Measurements from ENCODE around the gene TMPRSS11B. TPM values are rescaled to one million over a fixed set of nuclear protein-coding genes. Genes with fewer than 3 reads are reported as not detected.

The TMPRSS11B gene
- total RNA-seq, 4 donors from 2014 or later: 60.0 to 365 (median 290) TPM

DNA sequence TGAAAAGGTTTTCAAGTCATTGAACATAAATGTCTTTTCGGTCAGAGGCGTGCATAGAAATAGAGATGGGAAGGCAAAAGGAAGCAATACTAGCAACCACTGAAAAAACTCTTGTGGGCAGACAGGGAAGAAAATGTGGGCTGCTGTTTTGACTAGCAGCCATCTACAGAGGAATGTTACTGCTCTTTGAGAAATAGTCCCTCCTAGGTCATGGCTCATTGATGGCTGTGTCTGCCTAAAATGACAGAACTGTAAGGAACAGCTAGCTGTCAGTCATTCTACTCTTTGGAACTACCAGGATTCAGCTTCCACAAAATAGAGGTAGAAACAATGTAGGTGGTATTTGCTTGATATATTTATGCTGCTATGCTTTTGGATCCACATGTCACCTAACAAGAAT is 26.9 kb upstream of the TMPRSS11B start:
- DNase-seq: no peak
- intact Hi-C loops (cut with DNase I): no loop called here
- no peak overlapping the region for H3K4me3 ChIP-seq
- no peak overlapping the region for H3K27ac ChIP-seq
- WGBS, 2 donors: 59 to 69% methylated on average over 2 of the region's 2 CpGs
- H3K36me3 ChIP-seq: no peaks in the 10 kb centered on the region
- H3K4me1 ChIP-seq: peaks cover 0 to 10% (median 0%) of the 10 kb centered on the region in 3 donors
- H3K9me3 ChIP-seq: no peaks in the 10 kb centered on the region
- H3K27me3 ChIP-seq: peaks cover 0 to 4% (median 0%) of the 10 kb centered on the region in 4 donors
- TF ChIP-seq POLR2A (IDR thresholded peaks at IDR 0.05): no peak
- TF ChIP-seq, protein P1, sequence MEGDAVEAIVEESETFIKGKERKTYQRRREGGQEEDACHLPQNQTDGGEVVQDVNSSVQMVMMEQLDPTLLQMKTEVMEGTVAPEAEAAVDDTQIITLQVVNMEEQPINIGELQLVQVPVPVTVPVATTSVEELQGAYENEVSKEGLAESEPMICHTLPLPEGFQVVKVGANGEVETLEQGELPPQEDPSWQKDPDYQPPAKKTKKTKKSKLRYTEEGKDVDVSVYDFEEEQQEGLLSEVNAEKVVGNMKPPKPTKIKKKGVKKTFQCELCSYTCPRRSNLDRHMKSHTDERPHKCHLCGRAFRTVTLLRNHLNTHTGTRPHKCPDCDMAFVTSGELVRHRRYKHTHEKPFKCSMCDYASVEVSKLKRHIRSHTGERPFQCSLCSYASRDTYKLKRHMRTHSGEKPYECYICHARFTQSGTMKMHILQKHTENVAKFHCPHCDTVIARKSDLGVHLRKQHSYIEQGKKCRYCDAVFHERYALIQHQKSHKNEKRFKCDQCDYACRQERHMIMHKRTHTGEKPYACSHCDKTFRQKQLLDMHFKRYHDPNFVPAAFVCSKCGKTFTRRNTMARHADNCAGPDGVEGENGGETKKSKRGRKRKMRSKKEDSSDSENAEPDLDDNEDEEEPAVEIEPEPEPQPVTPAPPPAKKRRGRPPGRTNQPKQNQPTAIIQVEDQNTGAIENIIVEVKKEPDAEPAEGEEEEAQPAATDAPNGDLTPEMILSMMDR (IDR thresholded peaks at IDR 0.05): no peak

- H3K27me3 ChIP-seq: peaks cover 0 to 4% (median 0%) of the 10 kb centered on the region in 4 donors
- H3K36me3 ChIP-seq: no peaks in the 10 kb centered on the region
- intact Hi-C loops (cut with DNase I): no loop called here
- H3K27ac ChIP-seq: no peak overlapping the region
- no peaks in the 10 kb centered on the region for H3K9me3 ChIP-seq
- 25 to 41% methylated on average over 11 of the region's 11 CpGs for WGBS, 2 donors
- H3K4me1 ChIP-seq: peaks cover 0 to 10% (median 0%) of the 10 kb centered on the region in 3 donors
- TF ChIP-seq, protein P1 (IDR thresholded peaks at IDR 0.05): peak; percentile 45 to 84 (median 77)
- TF ChIP-seq POLR2A (IDR thresholded peaks at IDR 0.05): no peak
- no peak for DNase-seq
- no peak overlapping the region for H3K4me3 ChIP-seq
Measured at GRCh38 chr4:68271851-68272357, 26.4 kb upstream of the TMPRSS11B start.

- no peak for DNase-seq
- H3K27me3 ChIP-seq: no peaks in the 10 kb centered on the region
- WGBS, 2 donors: 63 to 80% methylated on average over 2 of the region's 2 CpGs
Measured at GRCh38 chr4:68267433-68267944, 22.0 kb upstream of the TMPRSS11B start.

GRCh38 chr4:68264875-68265565 is 19.5 kb upstream of the TMPRSS11B start:
- H3K4me3 ChIP-seq: no peak overlapping the region
- no peaks in the 10 kb centered on the region for H3K4me1 ChIP-seq
- H3K36me3 ChIP-seq: no peaks in the 10 kb centered on the region
- intact Hi-C loops (cut with DNase I): no loop called here
- H3K9me3 ChIP-seq: no peaks in the 10 kb centered on the region
- TF ChIP-seq, protein P1 (IDR thresholded peaks at IDR 0.05): no peak
- TF ChIP-seq POLR2A (IDR thresholded peaks at IDR 0.05): no peak
- WGBS, 2 donors: 77 to 92% methylated on average over 3 of the region's 3 CpGs
- no peak for DNase-seq
- no peaks in the 10 kb centered on the region for H3K27me3 ChIP-seq
- no peak overlapping the region for H3K27ac ChIP-seq

More at GRCh38 chr4:68267433-68267944, 22.0 kb upstream of the TMPRSS11B start:
- H3K27ac ChIP-seq: no peak overlapping the region
- intact Hi-C loops (cut with DNase I): no loop called here
- peaks cover 0 to 6% (median 0%) of the 10 kb centered on the region in 3 donors for H3K4me1 ChIP-seq
- no peak overlapping the region for H3K4me3 ChIP-seq
- H3K9me3 ChIP-seq: no peaks in the 10 kb centered on the region
- no peaks in the 10 kb centered on the region for H3K36me3 ChIP-seq
- TF ChIP-seq, protein P1 (IDR thresholded peaks at IDR 0.05): no peak
- no peak for TF ChIP-seq POLR2A (IDR thresholded peaks at IDR 0.05)

DNA sequence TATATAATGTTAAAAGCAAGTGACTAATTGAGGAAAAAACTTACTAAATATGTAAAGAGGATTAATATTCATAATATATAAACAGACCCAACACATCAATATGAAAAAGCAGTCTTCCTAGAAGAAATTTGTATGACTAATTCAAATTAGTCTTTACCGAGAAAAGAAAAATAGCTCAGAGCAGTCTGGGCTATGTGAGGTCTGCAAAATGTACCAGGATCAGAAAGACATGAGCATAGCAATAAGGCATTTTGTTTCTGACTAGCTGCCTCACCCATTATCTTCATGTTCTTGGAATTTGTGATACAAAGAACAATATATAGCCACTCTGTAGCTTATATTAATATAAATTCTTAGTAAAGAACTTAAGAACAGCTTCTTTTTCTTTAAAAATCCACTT is 13.7 kb upstream of the TMPRSS11B start:
- Histone ChIP-seq H3K27ac (peak overlapping the region in 1 of 4 donors; percentile 25), H3K27me3 (no peaks in the 10 kb centered on the region), H3K4me1 (peaks cover 0 to 13% (median 0%) of the 10 kb centered on the region in 3 donors), H3K36me3 (no peaks in the 10 kb centered on the region), H3K4me3 (no peak overlapping the region), H3K9me3 (no peaks in the 10 kb centered on the region)
- no peak for DNase-seq
- intact Hi-C loops (cut with DNase I): no loop called here
- no peak for TF ChIP-seq POLR2A (IDR thresholded peaks at IDR 0.05)
- TF ChIP-seq, protein P1 (IDR thresholded peaks at IDR 0.05): no peak
- WGBS, 2 donors: 49 to 71% methylated on average over 1 of the region's 1 CpG
